ENCODE data around the gene NKX2-8.
"Not testable (repeated sequence)": the region's sequence is repeated elsewhere in the genome, so short reads cannot be mapped to it uniquely, and the experiment has no call there.

Gene NKX2-8

GRCh38 chr14:36579573-36580140 is 2.8 kb downstream of the NKX2-8 start:
- no peak for DNase-seq

DNA sequence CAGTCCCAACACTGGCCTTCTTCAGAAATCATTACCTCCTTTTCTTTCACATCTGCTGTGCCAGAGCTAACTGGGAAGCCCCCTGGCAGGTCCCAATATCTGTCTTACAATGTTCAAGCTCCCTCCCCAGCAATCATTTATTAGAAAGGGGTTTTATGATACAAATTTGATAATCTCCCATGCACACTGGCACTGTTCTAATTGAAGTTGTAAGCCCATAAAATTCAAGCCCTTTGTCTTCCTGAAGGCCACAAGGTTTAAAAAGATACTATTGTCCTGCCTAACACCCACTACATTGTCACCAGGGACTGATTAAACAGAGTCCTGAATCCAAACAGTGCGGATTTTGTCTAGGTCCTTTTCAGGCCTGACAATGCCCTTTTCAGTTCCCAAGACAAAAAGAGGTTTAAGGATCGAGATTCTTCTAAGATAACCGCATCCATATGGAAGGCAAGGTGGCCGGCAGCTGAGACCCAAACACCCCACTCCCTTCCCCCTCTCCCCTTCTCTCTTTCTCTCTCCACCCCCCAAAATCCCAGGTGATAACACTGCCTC is 3.3 kb downstream of the NKX2-8 start:
- DNase-seq, result no peak

DNA sequence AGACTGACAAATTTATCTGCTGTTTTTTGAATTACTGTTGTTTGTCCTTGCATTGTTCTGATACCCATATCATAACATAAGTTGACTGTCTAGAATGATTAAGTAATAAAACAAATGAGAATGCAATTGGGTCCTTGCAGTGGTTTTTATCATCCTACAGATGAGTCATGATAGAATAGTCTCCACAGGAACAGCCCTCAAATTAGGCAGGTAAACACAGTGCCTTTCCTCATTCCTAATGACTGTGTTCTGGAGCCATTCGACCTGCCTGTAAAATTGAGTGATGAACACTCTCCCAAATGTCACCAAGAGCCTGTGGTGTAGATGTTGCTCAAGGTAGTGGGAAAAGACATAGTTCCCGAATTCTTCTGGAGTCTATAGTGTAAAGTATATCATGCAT is 12.3 kb downstream of the NKX2-8 start:
- DNase-seq, result no peak

- DNase-seq, result peak; percentile 20
These were observed 25.5 kb downstream of the NKX2-8 start for GRCh38 chr14:36556811-36557433.

- DNase-seq, result no peak
These were observed 26.2 kb downstream of the NKX2-8 start for GRCh38 chr14:36555998-36556743.

- peak; percentile 36 for DNase-seq
These were observed 28.7 kb downstream of the NKX2-8 start for GRCh38 chr14:36553656-36554260.

DNA sequence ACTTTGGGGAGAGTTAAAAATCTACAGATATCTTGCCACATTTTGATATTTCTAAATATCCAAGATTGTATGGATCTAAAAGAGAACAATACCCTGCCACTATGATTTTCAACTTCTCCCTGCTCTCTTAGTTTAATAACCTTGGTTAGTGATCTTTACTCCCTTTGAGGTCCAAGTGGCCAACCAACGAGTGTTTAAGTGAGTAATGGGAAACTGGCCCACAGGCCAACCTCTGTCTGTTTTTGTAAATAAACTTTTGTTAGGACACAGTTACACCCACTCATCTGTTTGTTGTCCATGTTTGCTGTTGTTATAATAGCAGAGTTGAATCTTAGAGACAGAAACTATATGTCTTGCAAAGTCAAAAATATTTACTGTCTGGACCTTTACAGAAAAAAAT is 31.5 kb downstream of the NKX2-8 start:
- no peak for DNase-seq

DNA sequence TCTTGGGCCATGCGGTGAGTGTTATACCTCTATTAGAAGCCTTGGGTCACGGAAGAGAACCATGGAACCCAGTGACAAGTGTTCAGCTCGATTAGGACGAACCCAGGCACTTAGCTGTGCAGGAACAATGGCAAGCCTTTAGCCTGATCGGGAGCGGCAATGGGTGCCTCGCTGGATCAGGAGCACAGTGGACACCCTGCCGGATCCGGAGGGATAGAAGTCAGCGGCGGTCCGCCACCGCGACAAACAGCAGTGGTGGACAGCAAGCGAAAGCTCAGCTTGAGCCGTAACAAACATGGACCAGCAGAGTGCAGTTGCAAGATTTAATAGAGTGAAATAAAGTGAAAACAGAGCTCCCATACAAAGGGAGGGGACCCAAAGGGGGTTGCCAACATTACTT is 38.1 kb downstream of the NKX2-8 start:
- not testable (repeated sequence) for DNase-seq

DNA sequence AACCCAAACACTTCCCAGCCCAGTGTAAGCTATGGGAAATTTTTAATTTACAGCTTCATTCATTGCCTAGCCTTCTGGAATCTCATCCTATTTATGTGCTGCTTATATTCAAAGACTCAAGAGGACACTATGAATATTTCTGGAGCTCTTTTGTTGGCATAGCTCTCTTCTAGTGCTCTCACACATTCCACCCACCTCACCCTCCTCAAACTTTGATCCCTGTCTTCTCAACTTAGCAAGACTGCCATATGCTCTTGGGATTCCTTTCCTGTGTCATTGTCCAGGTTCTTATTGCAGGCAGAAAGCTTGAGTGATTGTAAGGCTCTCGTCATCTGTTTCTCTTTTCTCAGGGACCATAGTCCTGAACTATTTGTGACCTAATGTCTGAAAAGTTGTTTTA is 44.4 kb downstream of the NKX2-8 start:
- DNase-seq, result no peak

Measured in NCI-H1694 treated with DMSO at 0.1 percent for 48 hours (cell line).